Muscle layer of colon (tissue), 2 donors: Measurements from ENCODE around the gene RABAC1.

Experiments
- H3K27ac ChIP-seq: one replicate; pipeline ENCODE4 v1.7.0; 2013; ENCODE audit warnings: low read depth, mild to moderate bottlenecking, low read length, moderate library complexity
- H3K27me3 ChIP-seq, 2 donors: one replicate each; pipeline ENCODE4 v1.7.0; 2013; ENCODE audit warnings: low read length in 2 of 2, mild to moderate bottlenecking in 2 of 2; ENCODE audit not compliant: insufficient read depth in 2 of 2, control insufficient read depth in 1 of 2
- H3K36me3 ChIP-seq: one replicate; pipeline ENCODE4 v1.7.0; 2013; ENCODE audit warnings: mild to moderate bottlenecking, low read length; ENCODE audit not compliant: insufficient read depth
- H3K4me1 ChIP-seq: one replicate; pipeline ENCODE4 v1.7.0; 2013; ENCODE audit warnings: mild to moderate bottlenecking, low read length; ENCODE audit not compliant: insufficient read depth
- H3K4me3 ChIP-seq, 2 donors: one replicate each; pipeline ENCODE4 v1.7.0; 2013; ENCODE audit warnings: low read length in 2 of 2, low read depth in 1 of 2, mild to moderate bottlenecking in 1 of 2, moderate library complexity in 1 of 2
- H3K9ac ChIP-seq: one replicate; pipeline ENCODE4 v1.7.0; 2013; ENCODE audit warnings: low read length
- H3K9me3 ChIP-seq: one replicate; pipeline ENCODE4 v1.7.0; 2013; ENCODE audit warnings: mild to moderate bottlenecking, low read length
- donor health status: abdominal sarcoma.
- donor health status: Adenocarcinoma of cecum.

Gene RABAC1

GRCh38 chr19:41925208-41926003 lies 33.7 kb downstream of the RABAC1 start:
- Histone ChIP-seq H3K27ac (no peak overlapping the region), H3K27me3 (peaks cover 68 to 94% of the 10 kb centered on the region in 2 donors), H3K9me3 (no peaks in the 10 kb centered on the region), H3K36me3 (no peaks in the 10 kb centered on the region), H3K9ac (no peak overlapping the region), H3K4me3 (no peak overlapping the region), H3K4me1 (peaks cover 10% of the 10 kb centered on the region)

GRCh38 chr19:41924151-41925145 lies 34.7 kb downstream of the RABAC1 start:
- peaks cover 58 to 85% of the 10 kb centered on the region in 2 donors for H3K27me3 ChIP-seq
- peaks cover 10% of the 10 kb centered on the region for H3K4me1 ChIP-seq
- no peak overlapping the region for H3K27ac ChIP-seq
- H3K36me3 ChIP-seq = no peaks in the 10 kb centered on the region
- no peak overlapping the region for H3K9ac ChIP-seq
- no peaks in the 10 kb centered on the region for H3K9me3 ChIP-seq
- no peak overlapping the region for H3K4me3 ChIP-seq

- H3K36me3 ChIP-seq = no peaks in the 10 kb centered on the region
- H3K27ac ChIP-seq = no peak overlapping the region
- H3K4me1 ChIP-seq = peaks cover 2% of the 10 kb centered on the region
- no peaks in the 10 kb centered on the region for H3K9me3 ChIP-seq
- peaks cover 56 to 72% of the 10 kb centered on the region in 2 donors for H3K27me3 ChIP-seq
- H3K9ac ChIP-seq = no peak overlapping the region
- no peak overlapping the region for H3K4me3 ChIP-seq
Measured at GRCh38 chr19:41923045-41923788, 35.9 kb downstream of the RABAC1 start.

- peaks cover 58 to 70% of the 10 kb centered on the region in 2 donors for H3K27me3 ChIP-seq
- H3K27ac ChIP-seq = no peak overlapping the region
- H3K4me3 ChIP-seq = no peak overlapping the region
- no peaks in the 10 kb centered on the region for H3K9me3 ChIP-seq
- H3K36me3 ChIP-seq = no peaks in the 10 kb centered on the region
- H3K9ac ChIP-seq = no peak overlapping the region
- no peaks in the 10 kb centered on the region for H3K4me1 ChIP-seq
Measured at GRCh38 chr19:41922585-41922984, 36.5 kb downstream of the RABAC1 start.

GRCh38 chr19:41921577-41922576 lies 37.2 kb downstream of the RABAC1 start:
- H3K36me3 ChIP-seq = no peaks in the 10 kb centered on the region
- H3K27me3 ChIP-seq = peaks cover 57 to 70% of the 10 kb centered on the region in 2 donors

GRCh38 chr19:41920882-41921576 lies 38.1 kb downstream of the RABAC1 start:
- H3K9ac ChIP-seq = no peak overlapping the region
- H3K9me3 ChIP-seq = no peaks in the 10 kb centered on the region
- H3K36me3 ChIP-seq = no peaks in the 10 kb centered on the region
- no peaks in the 10 kb centered on the region for H3K4me1 ChIP-seq
- H3K27me3 ChIP-seq = peaks cover 58 to 70% of the 10 kb centered on the region in 2 donors
- no peak overlapping the region for H3K27ac ChIP-seq
- H3K4me3 ChIP-seq = no peak overlapping the region

More at GRCh38 chr19:41921577-41922576, 37.2 kb downstream of the RABAC1 start:
- Histone ChIP-seq H3K4me1 (no peaks in the 10 kb centered on the region), H3K4me3 (no peak overlapping the region), H3K9me3 (no peaks in the 10 kb centered on the region), H3K9ac (no peak overlapping the region), H3K27ac (no peak overlapping the region)

- Histone ChIP-seq H3K4me3 (no peak overlapping the region), H3K27ac (no peak overlapping the region), H3K4me1 (no peaks in the 10 kb centered on the region), H3K9me3 (no peaks in the 10 kb centered on the region), H3K27me3 (peaks cover 56 to 70% of the 10 kb centered on the region in 2 donors), H3K36me3 (no peaks in the 10 kb centered on the region), H3K9ac (no peak overlapping the region)
Measured at GRCh38 chr19:41919948-41920712, 39.0 kb downstream of the RABAC1 start.

- Histone ChIP-seq H3K27me3 (peaks cover 53 to 66% of the 10 kb centered on the region in 2 donors), H3K9ac (no peak overlapping the region), H3K4me1 (no peaks in the 10 kb centered on the region), H3K4me3 (no peak overlapping the region), H3K36me3 (no peaks in the 10 kb centered on the region), H3K27ac (no peak overlapping the region), H3K9me3 (no peaks in the 10 kb centered on the region)
Measured at GRCh38 chr19:41918653-41919244, 40.4 kb downstream of the RABAC1 start.

- no peaks in the 10 kb centered on the region for H3K9me3 ChIP-seq
- no peak overlapping the region for H3K9ac ChIP-seq
- peaks cover 54 to 68% of the 10 kb centered on the region in 2 donors for H3K27me3 ChIP-seq
- H3K4me1 ChIP-seq = no peaks in the 10 kb centered on the region
- no peak overlapping the region for H3K27ac ChIP-seq
- H3K36me3 ChIP-seq = no peaks in the 10 kb centered on the region
- H3K4me3 ChIP-seq = no peak overlapping the region
Measured at GRCh38 chr19:41918095-41918494, 41.0 kb downstream of the RABAC1 start.
